IgD-negative memory B cell (primary cell): ENCODE measurements around the gene FCGR1A. TPM values are rescaled to one million over a fixed set of nuclear protein-coding genes. Genes with fewer than 3 reads are reported as not detected.
"Not testable (repeated sequence)": the region's sequence is repeated elsewhere in the genome, so short reads cannot be mapped to it uniquely, and the experiment has no call there.

ENCODE experiments used
- H3K27ac Mint-ChIP-seq, 3 donors: one replicate each; pipeline ENCODE4 v1.8.0; 2020 to 2022; ENCODE audit warnings: mild to moderate bottlenecking in 3 of 3, mixed read lengths in 3 of 3, moderate library complexity in 1 of 3
- H3K27me3 Mint-ChIP-seq: one replicate; pipeline ENCODE4 v1.8.0; 2021; ENCODE audit warnings: mixed read lengths
- H3K36me3 Mint-ChIP-seq: one replicate; pipeline ENCODE4 v1.8.0; 2020; ENCODE audit warnings: mild to moderate bottlenecking, mixed read lengths
- H3K4me1 Mint-ChIP-seq, 3 donors: one replicate each; pipeline ENCODE4 v1.8.0; 2020 to 2022; ENCODE audit warnings: mixed read lengths in 3 of 3, mild to moderate bottlenecking in 1 of 3
- H3K4me3 Mint-ChIP-seq, 4 donors: one replicate each; pipeline ENCODE4 v1.8.0; 2020 to 2022; ENCODE audit warnings: mild to moderate bottlenecking in 4 of 4, mixed read lengths in 4 of 4, moderate library complexity in 3 of 4
- H3K9me3 Mint-ChIP-seq, 3 donors: one replicate each; pipeline ENCODE4 v1.8.0; 2020 to 2021; ENCODE audit warnings: mixed read lengths in 3 of 3, mild to moderate bottlenecking in 1 of 3
- polyA plus RNA-seq: library from polyadenylated mRNA; unstranded; fragments of 300-500 nt; fragmentation: Illumina TruSeq; gene quantifications from one replicate; pipeline ENCODE4 v1.2.3, GENCODE V29; 2021

The FCGR1A gene
- polyA plus RNA-seq, 1 donor from 2014 or later = 0.43 TPM

DNA sequence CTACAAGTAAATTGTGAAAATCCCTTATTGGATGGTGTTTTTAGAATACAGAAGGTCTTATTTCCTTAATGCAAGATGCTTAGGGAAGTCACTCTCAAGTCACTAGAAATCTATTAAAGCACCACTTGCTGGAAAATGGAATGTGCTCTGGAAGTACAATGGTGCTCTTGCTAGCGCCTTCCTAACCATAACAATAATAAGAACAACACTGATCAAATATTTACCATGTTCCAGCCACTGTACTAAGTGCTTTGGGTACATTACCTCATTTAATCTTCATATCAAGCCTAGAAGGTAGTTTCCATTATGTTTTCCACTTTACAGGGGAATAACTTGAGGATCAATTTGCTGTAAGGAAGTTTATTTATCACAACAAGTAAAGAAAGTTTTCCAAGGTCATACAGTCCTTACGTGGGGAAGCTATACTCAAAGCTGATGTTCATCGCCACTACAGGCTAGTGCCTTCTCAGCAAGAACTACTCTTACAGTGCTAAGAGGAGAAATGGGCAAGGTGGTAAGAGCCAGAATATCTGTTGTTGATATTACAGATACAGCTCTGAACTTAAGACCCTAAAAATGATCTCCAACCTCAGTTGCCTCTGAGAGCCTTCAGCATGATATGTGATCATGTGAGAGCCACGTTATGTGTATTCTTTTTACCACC, 22.1 kb downstream of the FCGR1A start:
- not testable (repeated sequence) for H3K4me3 Mint-ChIP-seq, H3K9me3 Mint-ChIP-seq, H3K27ac Mint-ChIP-seq, H3K36me3 Mint-ChIP-seq, H3K27me3 Mint-ChIP-seq, H3K4me1 Mint-ChIP-seq

DNA sequence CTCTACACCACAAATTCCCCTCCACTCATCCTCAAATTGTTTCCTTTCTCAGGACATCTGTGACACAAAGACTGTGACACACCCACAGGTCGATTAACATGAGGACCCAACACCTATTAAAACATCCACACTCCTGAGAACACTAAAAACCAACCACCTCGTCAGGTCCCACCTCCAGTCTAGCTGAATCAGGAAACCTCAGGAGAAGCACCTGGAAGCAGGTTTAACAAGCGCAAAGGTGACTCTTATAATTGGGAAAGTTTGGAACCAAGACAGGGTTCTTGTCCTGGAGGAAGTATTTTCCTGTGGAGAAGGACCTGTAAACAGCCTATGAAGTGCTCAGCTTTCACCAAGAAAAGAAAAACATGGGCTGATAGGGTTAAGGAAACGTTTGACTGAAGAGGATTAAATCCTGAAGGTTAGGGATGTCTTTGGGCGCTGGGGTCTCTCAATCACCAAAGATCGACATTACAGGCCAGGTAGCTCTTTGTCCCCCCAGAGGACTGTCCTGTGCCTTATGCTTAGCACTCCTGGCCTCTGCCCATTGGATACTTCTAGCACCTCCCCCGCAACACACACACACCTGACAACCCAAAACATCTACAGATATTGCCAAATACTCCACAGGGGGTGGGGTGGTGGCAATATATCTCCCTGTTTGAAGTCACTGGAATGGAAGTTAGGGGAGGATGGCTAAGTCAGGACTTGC, 28.4 kb downstream of the FCGR1A start:
- H3K27ac Mint-ChIP-seq = peak overlapping the region in 1 of 3 donors; percentile 91
- H3K36me3 Mint-ChIP-seq, H3K27me3 Mint-ChIP-seq, H3K9me3 Mint-ChIP-seq, H3K4me1 Mint-ChIP-seq: not testable (repeated sequence)
- H3K4me3 Mint-ChIP-seq = peak overlapping the region in 3 of 4 donors; percentile 71 to 92 (median 85)

GRCh38 chr1:149811514-149811889, 29.0 kb downstream of the FCGR1A start:
- not testable (repeated sequence) for H3K27me3 Mint-ChIP-seq, H3K4me1 Mint-ChIP-seq, H3K9me3 Mint-ChIP-seq, H3K36me3 Mint-ChIP-seq
- Mint-ChIP-seq H3K27ac (peak overlapping the region; percentile 46 to 91 (median 66)), H3K4me3 (peak overlapping the region; percentile 85 to 99 (median 94))

DNA sequence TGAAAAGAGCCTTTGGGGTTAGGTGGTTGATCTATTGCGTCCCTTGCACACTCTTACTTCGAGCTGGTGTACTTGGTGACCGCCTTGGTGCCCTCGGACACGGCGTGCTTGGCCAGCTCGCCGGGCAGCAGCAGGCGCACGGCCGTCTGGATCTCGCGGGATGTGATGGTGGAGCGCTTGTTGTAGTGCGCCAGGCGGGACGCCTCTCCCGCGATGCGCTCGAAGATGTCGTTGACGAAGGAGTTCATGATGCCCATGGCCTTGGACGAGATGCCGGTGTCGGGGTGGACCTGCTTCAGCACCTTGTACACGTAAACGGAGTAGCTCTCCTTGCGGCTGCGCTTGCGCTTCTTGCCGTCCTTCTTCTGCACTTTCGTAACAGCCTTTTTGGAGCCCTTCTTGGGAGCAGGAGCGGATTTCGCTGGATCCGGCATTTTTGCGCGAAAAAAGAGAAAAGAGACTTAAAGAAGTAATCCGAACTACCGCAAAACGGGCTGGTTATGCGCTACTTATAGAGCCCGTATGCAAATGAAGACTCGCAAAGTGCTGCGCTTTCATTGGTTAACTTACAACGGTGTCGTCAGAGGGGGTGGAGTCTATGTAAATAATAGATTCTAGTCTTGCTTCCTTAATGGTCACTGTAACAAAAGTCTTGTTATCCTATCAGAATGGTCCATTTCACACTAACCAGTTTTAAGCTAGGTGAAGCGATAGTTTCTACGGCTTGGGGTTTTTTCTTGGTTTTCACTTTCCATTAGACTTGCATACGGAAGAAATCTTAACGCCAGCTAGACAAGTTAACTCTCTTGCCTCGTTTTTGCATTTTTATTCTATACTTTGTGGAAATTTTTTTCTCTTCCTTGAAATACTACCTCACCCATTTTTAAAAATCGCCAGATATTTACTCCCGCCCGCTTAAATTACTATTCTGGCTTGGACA, 29.7 kb downstream of the FCGR1A start:
- Mint-ChIP-seq H3K27ac (peak overlapping the region; percentile 91 to 99 (median 94)), H3K4me3 (peak overlapping the region; percentile 92 to 99 (median 96))
- H3K9me3 Mint-ChIP-seq, H3K36me3 Mint-ChIP-seq, H3K4me1 Mint-ChIP-seq, H3K27me3 Mint-ChIP-seq: not testable (repeated sequence)

GRCh38 chr1:149812893-149813801, 30.7 kb downstream of the FCGR1A start:
- not testable (repeated sequence) for H3K27me3 Mint-ChIP-seq, H3K9me3 Mint-ChIP-seq, H3K4me1 Mint-ChIP-seq, H3K36me3 Mint-ChIP-seq
- Mint-ChIP-seq H3K27ac (peak overlapping the region; percentile 90 to 94 (median 91)), H3K4me3 (peak overlapping the region; percentile 92 to 99 (median 96))

GRCh38 chr1:149820387-149820786, 37.9 kb downstream of the FCGR1A start:
- not testable (repeated sequence) for H3K36me3 Mint-ChIP-seq, H3K4me1 Mint-ChIP-seq, H3K27me3 Mint-ChIP-seq, H3K4me3 Mint-ChIP-seq, H3K27ac Mint-ChIP-seq, H3K9me3 Mint-ChIP-seq

DNA sequence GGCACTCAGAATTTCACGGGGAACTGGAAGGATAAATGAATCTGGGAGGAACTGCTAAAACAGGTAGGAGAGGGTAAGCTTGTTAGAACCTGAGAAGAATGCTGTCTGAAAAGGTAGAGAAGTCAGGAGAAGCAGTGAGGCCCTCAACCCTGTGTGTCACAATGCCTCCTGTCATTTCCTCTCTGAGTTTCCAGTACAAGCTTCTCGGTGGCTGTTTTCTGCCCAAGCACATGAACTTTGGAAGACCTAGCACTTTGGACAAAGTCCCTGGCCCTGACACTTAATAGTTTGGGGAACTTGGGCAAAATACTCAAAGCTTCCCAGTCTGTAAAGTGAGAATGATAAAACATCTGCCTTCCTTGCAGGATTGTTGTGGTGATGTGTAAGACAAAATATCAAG, 44.1 kb downstream of the FCGR1A start:
- H3K9me3 Mint-ChIP-seq, H3K4me3 Mint-ChIP-seq, H3K36me3 Mint-ChIP-seq, H3K27ac Mint-ChIP-seq, H3K27me3 Mint-ChIP-seq, H3K4me1 Mint-ChIP-seq: not testable (repeated sequence)

- H3K9me3 Mint-ChIP-seq, H3K4me1 Mint-ChIP-seq, H3K27me3 Mint-ChIP-seq, H3K36me3 Mint-ChIP-seq, H3K4me3 Mint-ChIP-seq, H3K27ac Mint-ChIP-seq: not testable (repeated sequence)
Measured at GRCh38 chr1:149831764-149832315, 49.3 kb downstream of the FCGR1A start.

- not testable (repeated sequence) for H3K27ac Mint-ChIP-seq, H3K9me3 Mint-ChIP-seq, H3K36me3 Mint-ChIP-seq, H3K27me3 Mint-ChIP-seq, H3K4me1 Mint-ChIP-seq, H3K4me3 Mint-ChIP-seq
Measured at GRCh38 chr1:149832316-149833126, 50.0 kb downstream of the FCGR1A start.

GRCh38 chr1:149833144-149833543, 50.6 kb downstream of the FCGR1A start:
- not testable (repeated sequence) for H3K9me3 Mint-ChIP-seq, H3K36me3 Mint-ChIP-seq, H3K4me1 Mint-ChIP-seq, H3K27me3 Mint-ChIP-seq, H3K27ac Mint-ChIP-seq, H3K4me3 Mint-ChIP-seq

DNA sequence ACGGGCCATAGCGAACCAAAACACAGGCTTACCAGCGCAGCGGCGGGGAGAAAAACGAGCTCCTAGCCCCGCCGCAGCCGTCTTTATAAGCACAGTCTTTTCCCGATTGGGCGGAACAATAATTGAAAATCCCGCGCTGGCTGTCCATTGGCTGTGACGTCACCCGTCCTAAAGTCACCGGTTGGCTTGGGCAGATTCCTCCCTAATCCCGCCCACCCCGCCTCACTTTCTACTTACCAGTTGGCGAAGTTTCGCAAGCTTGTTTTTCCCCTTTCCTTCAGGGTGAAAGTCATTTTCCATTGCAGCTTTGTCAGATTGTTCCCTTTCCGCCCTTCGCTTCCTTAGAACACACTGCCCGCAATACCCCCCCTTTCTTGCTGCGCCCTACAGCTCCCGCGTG, 58.7 kb downstream of the FCGR1A start:
- not testable (repeated sequence) for H3K27me3 Mint-ChIP-seq, H3K9me3 Mint-ChIP-seq, H3K36me3 Mint-ChIP-seq, H3K4me3 Mint-ChIP-seq, H3K27ac Mint-ChIP-seq
- peaks cover 17 to 19% (median 18%) of the 10 kb centered on the region in 3 donors for H3K4me1 Mint-ChIP-seq
